KMS-11 (cell line): ENCODE results near the gene DLGAP5.

ENCODE experiments used
- H2AFZ ChIP-seq: fragments of 200-600 bp; sonication (generic); 2 replicates; pipeline ENCODE4 v1.6.1; 2016; ENCODE audit warnings: antibody characterized with exemption, mixed run types, low read depth
- H3K27ac ChIP-seq: fragments of 200-600 bp; sonication (generic); 2 replicates; pipeline ENCODE4 v1.6.1; 2016; ENCODE audit warnings: mild to moderate bottlenecking, mixed run types
- H3K27me3 ChIP-seq: fragments of 200-600 bp; sonication (generic); 2 replicates; pipeline ENCODE4 v1.6.1; 2017; ENCODE audit warnings: mild to moderate bottlenecking, low read depth, mixed run types, moderate library complexity; ENCODE audit not compliant: insufficient read depth
- H3K36me3 ChIP-seq: fragments of 200-600 bp; sonication (generic); 2 replicates; pipeline ENCODE4 v1.6.1; 2017; ENCODE audit warnings: mild to moderate bottlenecking, mixed run types; ENCODE audit not compliant: insufficient read depth
- H3K4me1 ChIP-seq: fragments of 200-600 bp; sonication (generic); 2 replicates; pipeline ENCODE4 v1.6.1; 2016; ENCODE audit warnings: mild to moderate bottlenecking, low read depth, mixed run types; ENCODE audit not compliant: poor library complexity, severe bottlenecking
- H3K4me2 ChIP-seq: fragments of 200-600 bp; sonication (generic); 2 replicates; pipeline ENCODE4 v1.7.0; 2016; ENCODE audit warnings: mild to moderate bottlenecking, mixed run types
- H3K4me3 ChIP-seq: fragments of 200-600 bp; sonication (generic); IDR thresholded peaks from 2 replicates; pipeline ENCODE4 v1.6.1; 2017; ENCODE audit warnings: low read depth, low read length, mixed read lengths; ENCODE audit not compliant: insufficient read depth
- H3K79me2 ChIP-seq: fragments of 200-600 bp; sonication (generic); 2 replicates; pipeline ENCODE4 v1.6.1; 2016; ENCODE audit warnings: low read depth, mixed run types; ENCODE audit not compliant: insufficient read depth
- H3K9ac ChIP-seq: fragments of 200-600 bp; sonication (generic); 2 replicates; pipeline ENCODE4 v1.6.1; 2016; ENCODE audit warnings: mild to moderate bottlenecking, mixed run types
- H4K20me1 ChIP-seq: fragments of 200-600 bp; sonication (generic); 2 replicates; pipeline ENCODE4 v1.6.1; 2016; ENCODE audit warnings: mild to moderate bottlenecking, mixed run types; ENCODE audit not compliant: insufficient read depth
- TF ChIP-seq, protein P1 (sequence below): fragments of 200-600 bp; sonication (generic); conservative IDR thresholded peaks from 2 replicates; pipeline ENCODE4 v1.6.1; 2017; ENCODE audit warnings: low read depth, mild to moderate bottlenecking, antibody characterized with exemption, low read length, moderate library complexity, mixed read lengths

Gene DLGAP5

DNA sequence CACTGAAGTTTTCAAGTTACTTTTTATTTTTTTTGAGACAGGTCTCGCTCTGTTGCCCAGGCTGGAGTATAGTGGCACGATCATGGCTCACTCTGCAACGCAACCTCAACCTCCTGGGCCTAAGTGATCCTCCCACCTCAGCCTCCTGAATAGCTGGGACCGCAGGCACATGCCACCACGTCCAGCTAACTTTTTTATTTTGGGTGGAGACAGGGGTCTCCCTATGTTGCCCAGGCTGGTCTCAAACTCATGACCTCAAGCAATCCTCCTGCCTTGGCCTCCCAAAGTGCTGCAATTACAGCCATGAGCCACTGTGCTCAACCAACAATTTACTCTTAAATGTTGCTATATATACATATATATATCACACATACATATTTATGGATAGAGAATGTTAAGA is 89.7 kb downstream of the DLGAP5 start:
- H3K9ac ChIP-seq, result no peak overlapping the region
- no peaks in the 10 kb centered on the region for H3K27me3 ChIP-seq
- H4K20me1 ChIP-seq, result no peaks in the 10 kb centered on the region
- no peak overlapping the region; the same call in 1 of the 2 replicates for H2AFZ ChIP-seq
- H3K4me1 ChIP-seq, result peaks cover 78% of the 10 kb centered on the region
- H3K79me2 ChIP-seq, result no peaks in the 10 kb centered on the region
- TF ChIP-seq, protein P1, sequence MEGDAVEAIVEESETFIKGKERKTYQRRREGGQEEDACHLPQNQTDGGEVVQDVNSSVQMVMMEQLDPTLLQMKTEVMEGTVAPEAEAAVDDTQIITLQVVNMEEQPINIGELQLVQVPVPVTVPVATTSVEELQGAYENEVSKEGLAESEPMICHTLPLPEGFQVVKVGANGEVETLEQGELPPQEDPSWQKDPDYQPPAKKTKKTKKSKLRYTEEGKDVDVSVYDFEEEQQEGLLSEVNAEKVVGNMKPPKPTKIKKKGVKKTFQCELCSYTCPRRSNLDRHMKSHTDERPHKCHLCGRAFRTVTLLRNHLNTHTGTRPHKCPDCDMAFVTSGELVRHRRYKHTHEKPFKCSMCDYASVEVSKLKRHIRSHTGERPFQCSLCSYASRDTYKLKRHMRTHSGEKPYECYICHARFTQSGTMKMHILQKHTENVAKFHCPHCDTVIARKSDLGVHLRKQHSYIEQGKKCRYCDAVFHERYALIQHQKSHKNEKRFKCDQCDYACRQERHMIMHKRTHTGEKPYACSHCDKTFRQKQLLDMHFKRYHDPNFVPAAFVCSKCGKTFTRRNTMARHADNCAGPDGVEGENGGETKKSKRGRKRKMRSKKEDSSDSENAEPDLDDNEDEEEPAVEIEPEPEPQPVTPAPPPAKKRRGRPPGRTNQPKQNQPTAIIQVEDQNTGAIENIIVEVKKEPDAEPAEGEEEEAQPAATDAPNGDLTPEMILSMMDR, result no peak
- H3K27ac ChIP-seq, result peak overlapping the region; percentile 98
- no peaks in the 10 kb centered on the region for H3K36me3 ChIP-seq
- no peak overlapping the region for H3K4me3 ChIP-seq
- peak overlapping the region; percentile 90; the same call in 1 of the 2 replicates for H3K4me2 ChIP-seq

GRCh38 chr14:55099756-55100155 is 91.6 kb downstream of the DLGAP5 start:
- H2AFZ ChIP-seq, result no peak overlapping the region
- H3K4me3 ChIP-seq, result no peak overlapping the region
- H3K36me3 ChIP-seq, result no peaks in the 10 kb centered on the region
- H3K79me2 ChIP-seq, result no peaks in the 10 kb centered on the region
- H3K27me3 ChIP-seq, result no peaks in the 10 kb centered on the region
- peaks cover 76% of the 10 kb centered on the region for H3K4me1 ChIP-seq
- H3K4me2 ChIP-seq, result no peak overlapping the region
- TF ChIP-seq, protein P1, result no peak
- no peak overlapping the region for H3K9ac ChIP-seq
- no peaks in the 10 kb centered on the region for H4K20me1 ChIP-seq
- H3K27ac ChIP-seq, result no peak overlapping the region

DNA sequence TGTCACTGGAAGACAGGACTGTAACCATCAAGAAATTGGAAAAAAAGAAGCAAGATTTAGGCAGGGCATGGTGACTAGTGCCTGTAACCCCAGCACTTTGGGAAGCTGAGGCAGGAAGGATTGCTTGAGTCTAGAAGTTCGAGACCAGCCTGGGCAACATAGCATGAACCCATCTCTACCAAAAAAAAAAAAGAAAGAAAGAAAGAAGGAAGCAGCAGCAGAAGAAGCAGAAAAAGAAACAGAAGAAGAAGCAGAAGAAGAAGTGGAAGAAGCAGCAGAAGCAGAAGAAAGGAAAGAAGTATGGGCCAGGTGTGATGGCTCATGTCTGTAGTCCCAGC is 92.9 kb downstream of the DLGAP5 start:
- Histone ChIP-seq H3K27me3 (no peaks in the 10 kb centered on the region), H3K79me2 (no peaks in the 10 kb centered on the region), H3K36me3 (no peaks in the 10 kb centered on the region), H3K4me3 (no peak overlapping the region), H3K4me2 (peak overlapping the region; percentile 42), H3K9ac (peak overlapping the region; percentile 41; the same call in 1 of the 2 replicates), H3K27ac (peak overlapping the region; percentile 85), H3K4me1 (peaks cover 64% of the 10 kb centered on the region), H4K20me1 (no peaks in the 10 kb centered on the region), H2AFZ (peak overlapping the region; percentile 10; the same call in 1 of the 2 replicates)
- TF ChIP-seq, protein P1, result no peak
